Measurements from ENCODE around the gene OGN. TPM values are rescaled to one million over a fixed set of nuclear protein-coding genes. Genes with fewer than 3 reads are reported as not detected.
"Not testable (repeated sequence)": the region's sequence is repeated elsewhere in the genome, so short reads cannot be mapped to it uniquely, and the experiment has no call there.

The OGN gene
- total and polyA plus RNA-seq, 10 of the 15 experiments (the other 5 are each of a cell fraction or from before 2014, with no cell fraction given): 0.04 to 2.5 (median 0.15) TPM; not detected in 4

DNA sequence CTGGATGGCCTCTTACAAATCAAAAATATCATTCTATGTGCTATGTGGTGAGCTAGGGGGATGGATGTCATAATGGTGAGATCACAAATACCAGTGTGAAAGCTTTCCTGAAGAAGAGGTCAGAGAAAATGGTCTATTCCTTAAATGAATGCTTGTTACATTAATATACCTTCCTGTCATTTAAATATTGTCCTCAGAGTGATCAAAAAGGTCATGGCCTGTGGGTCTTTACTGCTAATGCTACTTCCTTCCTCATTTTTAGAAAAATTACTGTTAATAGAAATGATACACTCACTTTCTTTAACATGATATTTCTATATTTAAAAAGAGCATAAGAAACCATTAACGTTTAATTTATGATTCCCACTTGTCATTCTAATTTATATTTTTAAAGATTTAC lies 10.2 kb upstream of the OGN start (continued):
- TF ChIP-seq, protein P1, sequence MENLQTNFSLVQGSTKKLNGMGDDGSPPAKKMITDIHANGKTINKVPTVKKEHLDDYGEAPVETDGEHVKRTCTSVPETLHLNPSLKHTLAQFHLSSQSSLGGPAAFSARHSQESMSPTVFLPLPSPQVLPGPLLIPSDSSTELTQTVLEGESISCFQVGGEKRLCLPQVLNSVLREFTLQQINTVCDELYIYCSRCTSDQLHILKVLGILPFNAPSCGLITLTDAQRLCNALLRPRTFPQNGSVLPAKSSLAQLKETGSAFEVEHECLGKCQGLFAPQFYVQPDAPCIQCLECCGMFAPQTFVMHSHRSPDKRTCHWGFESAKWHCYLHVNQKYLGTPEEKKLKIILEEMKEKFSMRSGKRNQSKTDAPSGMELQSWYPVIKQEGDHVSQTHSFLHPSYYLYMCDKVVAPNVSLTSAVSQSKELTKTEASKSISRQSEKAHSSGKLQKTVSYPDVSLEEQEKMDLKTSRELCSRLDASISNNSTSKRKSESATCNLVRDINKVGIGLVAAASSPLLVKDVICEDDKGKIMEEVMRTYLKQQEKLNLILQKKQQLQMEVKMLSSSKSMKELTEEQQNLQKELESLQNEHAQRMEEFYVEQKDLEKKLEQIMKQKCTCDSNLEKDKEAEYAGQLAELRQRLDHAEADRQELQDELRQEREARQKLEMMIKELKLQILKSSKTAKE (IDR thresholded peaks at IDR 0.05; ENCODE audit: low read depth, poor library complexity, severe bottlenecking): no peak
- no peak for TF ChIP-seq TCF3 (IDR thresholded peaks at IDR 0.05; ENCODE audit: borderline replicate concordance, insufficient read depth, low read depth, low read length)

DNA sequence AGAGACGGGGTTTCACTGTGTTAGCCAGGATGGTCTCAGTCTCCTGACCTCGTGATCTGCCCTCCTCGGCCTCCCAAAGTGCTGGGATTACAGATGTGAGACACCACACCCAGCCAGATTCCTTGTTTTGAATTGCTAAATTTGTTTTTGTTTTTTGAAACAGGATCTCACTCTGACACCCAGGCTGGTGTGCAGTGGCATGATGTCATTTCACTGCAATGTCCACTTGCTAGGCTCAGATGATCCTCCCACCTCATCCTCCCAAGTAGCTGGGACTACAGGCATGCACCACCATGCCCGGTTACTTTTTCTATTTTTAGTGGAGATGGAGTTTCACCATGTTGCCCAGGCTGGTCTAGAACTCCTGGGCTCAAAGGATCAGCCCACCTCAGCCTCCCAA lies 6.8 kb upstream of the OGN start:
- H3K36me3 ChIP-seq (ENCODE audit: control insufficient read depth in 2 of 2, insufficient read depth in 2 of 2, low read length in 1 of 2); H3K4me3 ChIP-seq; H3K9ac ChIP-seq (ENCODE audit: control insufficient read depth, insufficient read depth, low read length); H3K79me2 ChIP-seq (ENCODE audit: control insufficient read depth, insufficient read depth, low read length); H3K27me3 ChIP-seq (replicated peaks in 1 of 2; ENCODE audit: control insufficient read depth in 2 of 2, insufficient read depth in 2 of 2, low read length in 1 of 2); H3K9me3 ChIP-seq (replicated peaks; ENCODE audit: control insufficient read depth, insufficient read depth, low read length); POLR2A ChIA-PET; H2AFZ ChIP-seq (ENCODE audit: control insufficient read depth, low read depth, low read length); intact Hi-C loops (cut with micrococcal nuclease; ENCODE audit: unreplicated experiment); H3K4me1 ChIP-seq (ENCODE audit: control insufficient read depth, insufficient read depth, low read length); FAIRE-seq; RAD21 ChIA-PET (ENCODE audit: unreplicated experiment); H3K27ac ChIP-seq (ENCODE audit: control insufficient read depth, insufficient read depth); BruUV-seq (replicated peaks); CTCF ChIA-PET; H3K4me2 ChIP-seq (ENCODE audit: control insufficient read depth, insufficient read depth); DNase-seq (ENCODE audit: low read depth, low spot score); H4K20me1 ChIP-seq (ENCODE audit: control insufficient read depth, insufficient read depth); SMC1A ChIA-PET (ENCODE audit: uncharacterized antibody, unreplicated experiment); ATAC-seq; in situ Hi-C loops (cut with MboI): not testable (repeated sequence)
- 74% methylated on average over 4 of the region's 4 CpGs for WGBS (ENCODE audit: insufficient coverage, insufficient replicate concordance, low lambda C conversion rate, missing lambda C conversion rate)

Measured in GM12878 (cell line).